Sigmoid colon (tissue), 7 donors: ENCODE results near the gene TOP1. TPM values are rescaled to one million over a fixed set of nuclear protein-coding genes. Genes with fewer than 3 reads are reported as not detected.

ENCODE experiments used
- DNase-seq: peaks from one replicate; pipeline ENCODE4 v3.0.0-alpha.2; 2019
- H3K27ac ChIP-seq, 4 donors: fragments of 200-600 bp; sonication (generic); one replicate each; pipeline ENCODE4 v1.5.1; 2016 to 2019; ENCODE audit warnings: mild to moderate bottlenecking in 1 of 4
- H3K27me3 ChIP-seq, 3 donors: fragments of 200-600 bp; sonication (generic); one replicate each; pipeline ENCODE4 v1.5.1; 2019; ENCODE audit warnings: mild to moderate bottlenecking in 1 of 3
- H3K36me3 ChIP-seq, 4 donors: fragments of 200-600 bp; sonication (generic); one replicate each; pipeline ENCODE4 v1.5.1; 2016 to 2019
- H3K4me1 ChIP-seq, 4 donors: fragments of 200-600 bp; sonication (generic); one replicate each; pipeline ENCODE4 v1.5.1; 2017 to 2019
- H3K4me3 ChIP-seq, 4 donors: fragments of 200-600 bp; sonication (generic); one replicate each; pipeline ENCODE4 v1.5.1; 2017 to 2019; ENCODE audit warnings: mild to moderate bottlenecking in 2 of 4, moderate library complexity in 1 of 4
- H3K9me3 ChIP-seq, 4 donors: fragments of 200-600 bp in 3 of 4; sonication (generic) in 3 of 4; one replicate each; pipeline versions ENCODE4 v1.5.1 to v1.6.1; 2013 to 2019
- EP300 ChIP-seq, 4 donors: sonication (generic); formaldehyde crosslinking; IDR thresholded peaks; one replicate each; pipeline ENCODE4 v1.6.1; 2017; ENCODE audit warnings: antibody characterized with exemption in 4 of 4
- POLR2A ChIP-seq, 2 donors: fragments of 450-650 bp; IDR thresholded peaks; one replicate each; pipeline ENCODE4 v1.6.1; 2016; ENCODE audit warnings: antibody characterized with exemption in 2 of 2, mild to moderate bottlenecking in 2 of 2, moderate library complexity in 2 of 2
- POLR2AphosphoS5 ChIP-seq, 4 donors: sonication (generic); formaldehyde crosslinking; IDR thresholded peaks; one replicate each; pipeline ENCODE4 v1.6.1; 2017; ENCODE audit warnings: antibody characterized with exemption in 4 of 4
- WGBS, 2 donors: extraction: QIAGEN DNeasy Blood & Tissue Kit; methylation state at CpG; one replicate each; pipeline ENCODE4 v1.1.7; 2013; 5-methylcytosine and 5-hydroxymethylcytosine counted together
- intact Hi-C: fragments of 100-400 bp; cut with DNase I; formaldehyde crosslinking; loops from one replicate; pipeline ENCODE4 v1.15.1; 2023
- polyA plus RNA-seq, 3 donors: library from polyadenylated mRNA; stranded (reverse); fragments of 200-250 nt; gene quantifications; one replicate each; pipeline ENCODE4 v1.2.3, GENCODE V29; 2013
- total RNA-seq, 4 donors: library from RNA; depleted of rRNA; stranded (reverse); fragments of >200 nt; gene quantifications; one replicate each; pipeline ENCODE4 v1.1.0, GENCODE V29; 2016
- TF ChIP-seq, protein P1 (sequence below), 4 experiments: fragments of 450-650 bp in 3 of 4; fragments of 200-600 bp in 1 of 4; IDR thresholded peaks; one replicate each; pipeline ENCODE4 v1.5.1; 2016 to 2019; ENCODE audit warnings: antibody characterized with exemption in 4 of 4, mild to moderate bottlenecking in 3 of 4, moderate library complexity in 2 of 4
- donor health status: healthy with polysubstance abuse.
- donor health status: Bipolar disorder and iron deficiency.
- donor health status: healthy.

Gene TOP1
- total and polyA plus RNA-seq, 7 donors = 22.0 to 45.0 (median 26.4) TPM

DNA sequence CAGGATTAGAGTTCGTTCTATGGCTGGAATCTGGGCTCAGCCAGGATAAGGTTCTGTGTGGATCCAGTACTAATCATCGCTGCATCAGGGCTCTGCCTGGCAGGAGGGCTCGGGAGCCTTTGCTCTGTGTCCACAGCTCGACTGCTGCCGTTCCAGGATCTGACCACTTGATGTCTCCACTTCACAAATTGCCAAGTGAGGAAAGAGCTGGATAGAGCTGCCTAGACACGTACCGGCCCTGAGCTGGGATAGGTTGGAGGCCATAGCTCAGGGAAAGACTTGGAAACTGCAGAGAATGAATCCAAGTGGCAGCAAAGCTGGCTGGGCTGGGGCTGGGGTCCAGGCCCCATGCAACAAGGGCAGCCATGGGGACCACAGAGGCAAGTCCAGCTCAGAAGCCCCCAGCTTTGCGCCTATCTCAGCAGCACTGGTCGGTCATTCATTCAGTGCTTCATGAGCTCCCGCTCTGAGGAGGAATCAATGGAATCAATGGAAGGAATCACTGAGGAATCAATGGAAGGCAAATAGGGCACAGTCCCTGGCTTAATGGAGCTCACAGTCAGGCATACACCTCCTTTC lies 38.0 kb upstream of the TOP1 start:
- no peak overlapping the region for H3K27ac ChIP-seq

DNA sequence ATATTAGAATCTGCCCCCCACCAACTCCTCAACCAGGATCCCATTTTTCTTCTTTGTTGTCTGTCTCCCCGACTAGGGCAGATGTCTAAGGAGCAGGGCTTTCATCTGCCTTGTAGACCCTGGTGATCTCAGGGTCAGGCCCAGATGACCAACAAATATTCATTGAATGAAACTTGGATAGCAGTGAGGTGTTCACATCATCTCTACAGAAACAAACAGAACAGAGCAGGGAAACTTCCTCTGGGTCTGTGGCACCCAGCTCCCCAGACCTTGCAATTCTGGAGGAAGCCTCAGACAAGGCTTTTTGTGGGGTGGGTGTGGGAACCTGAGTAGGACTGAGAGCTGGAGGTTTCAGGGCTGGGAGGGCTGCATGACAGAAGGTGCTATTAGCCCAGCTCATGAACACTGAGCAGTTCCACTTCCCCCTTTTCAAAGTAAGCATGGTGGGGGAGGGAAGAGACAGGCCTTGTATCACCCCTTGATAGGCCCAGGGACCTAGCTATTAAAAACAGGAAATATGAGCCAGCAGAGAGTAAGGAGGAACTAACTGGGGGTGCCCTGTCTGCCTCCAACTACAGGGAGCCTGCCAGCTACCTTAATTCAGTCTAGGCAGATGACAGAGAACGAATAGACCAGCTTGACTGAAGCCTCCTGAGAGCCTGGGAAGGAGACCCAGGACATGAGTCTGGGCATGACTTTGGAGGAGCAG lies 37.3 kb upstream of the TOP1 start:
- 69 to 85% methylated on average over 2 of the region's 2 CpGs for WGBS, 2 donors
- H3K27ac ChIP-seq = no peak overlapping the region

More for the DNA sequence above, 38.0 kb upstream of the TOP1 start:
- DNase-seq = peak; percentile 89
- H3K27me3 ChIP-seq = no peaks in the 10 kb centered on the region
- H3K4me3 ChIP-seq = no peak overlapping the region
- intact Hi-C loops = loop anchor here (1.0 to 5.0 kb wide), 2 partner anchors 87 to 105 kb away; no protein-coding TSS in a partner anchor
- no peaks in the 10 kb centered on the region for H3K9me3 ChIP-seq
- TF ChIP-seq POLR2A (IDR thresholded peaks at IDR 0.05) (no peak), EP300 (IDR thresholded peaks at IDR 0.05) (no peak)
- TF ChIP-seq, protein P1, sequence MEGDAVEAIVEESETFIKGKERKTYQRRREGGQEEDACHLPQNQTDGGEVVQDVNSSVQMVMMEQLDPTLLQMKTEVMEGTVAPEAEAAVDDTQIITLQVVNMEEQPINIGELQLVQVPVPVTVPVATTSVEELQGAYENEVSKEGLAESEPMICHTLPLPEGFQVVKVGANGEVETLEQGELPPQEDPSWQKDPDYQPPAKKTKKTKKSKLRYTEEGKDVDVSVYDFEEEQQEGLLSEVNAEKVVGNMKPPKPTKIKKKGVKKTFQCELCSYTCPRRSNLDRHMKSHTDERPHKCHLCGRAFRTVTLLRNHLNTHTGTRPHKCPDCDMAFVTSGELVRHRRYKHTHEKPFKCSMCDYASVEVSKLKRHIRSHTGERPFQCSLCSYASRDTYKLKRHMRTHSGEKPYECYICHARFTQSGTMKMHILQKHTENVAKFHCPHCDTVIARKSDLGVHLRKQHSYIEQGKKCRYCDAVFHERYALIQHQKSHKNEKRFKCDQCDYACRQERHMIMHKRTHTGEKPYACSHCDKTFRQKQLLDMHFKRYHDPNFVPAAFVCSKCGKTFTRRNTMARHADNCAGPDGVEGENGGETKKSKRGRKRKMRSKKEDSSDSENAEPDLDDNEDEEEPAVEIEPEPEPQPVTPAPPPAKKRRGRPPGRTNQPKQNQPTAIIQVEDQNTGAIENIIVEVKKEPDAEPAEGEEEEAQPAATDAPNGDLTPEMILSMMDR (IDR thresholded peaks at IDR 0.05) = peak; percentile 70 to 78 (median 76)
- H3K36me3 ChIP-seq = no peaks in the 10 kb centered on the region
- WGBS, 2 donors = 27 to 31% methylated on average over 10 of the region's 10 CpGs
- peaks cover 0 to 3% (median 0%) of the 10 kb centered on the region in 4 donors for H3K4me1 ChIP-seq

DNA sequence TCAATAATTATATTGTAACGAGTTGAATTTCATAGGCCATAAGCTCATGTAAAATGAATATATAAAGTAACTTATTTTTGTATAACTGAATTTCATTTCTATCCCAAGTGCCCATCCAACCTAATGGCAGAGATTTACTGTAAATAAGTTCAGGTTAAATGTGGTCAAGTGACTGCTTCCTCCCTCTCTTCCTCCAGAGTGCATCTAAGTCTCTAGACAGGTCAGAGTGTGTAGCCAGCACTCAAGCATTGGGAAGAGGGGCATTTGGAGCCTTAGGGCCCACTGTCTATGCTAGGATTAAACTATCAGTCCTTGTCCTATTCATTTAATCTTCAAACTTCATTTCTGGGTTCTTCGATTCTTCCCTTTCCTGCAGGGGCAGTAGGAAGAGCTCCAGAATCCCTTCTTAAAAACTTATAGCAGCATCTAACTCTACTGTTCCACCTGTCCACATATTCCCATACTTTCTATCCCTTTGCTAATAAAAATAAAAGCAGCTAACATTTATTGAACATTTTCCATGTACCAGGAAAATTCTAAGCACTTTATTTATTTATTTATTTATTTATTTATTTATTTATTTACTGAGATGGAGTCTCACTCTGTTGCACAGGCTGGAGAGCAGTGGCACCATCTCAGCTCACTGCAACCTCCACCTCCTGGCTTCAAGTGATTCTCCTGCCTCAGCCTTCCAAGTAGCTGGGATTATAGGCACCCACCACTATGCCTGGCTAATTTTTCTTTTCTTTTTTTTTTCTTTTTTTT lies 36.1 kb upstream of the TOP1 start:
- DNase-seq = no peak
- 93 to 94% methylated on average over 2 of the region's 2 CpGs for WGBS, 2 donors

More for the DNA sequence above, 37.3 kb upstream of the TOP1 start:
- no peaks in the 10 kb centered on the region for H3K27me3 ChIP-seq
- DNase-seq = peak; percentile 61
- no peaks in the 10 kb centered on the region for H3K9me3 ChIP-seq
- H3K4me1 ChIP-seq = peaks cover 0 to 3% (median 0%) of the 10 kb centered on the region in 4 donors
- intact Hi-C loops = loop anchor here (5.0 kb wide), 1 partner anchor 86 kb away; no protein-coding TSS in a partner anchor
- no peak overlapping the region for H3K4me3 ChIP-seq
- TF ChIP-seq, protein P1 (IDR thresholded peaks at IDR 0.05) = no peak
- TF ChIP-seq POLR2AphosphoS5 (IDR thresholded peaks at IDR 0.05) = peak in 1 of 4 donors; percentile 6
- TF ChIP-seq EP300 (IDR thresholded peaks at IDR 0.05) = no peak
- no peak for TF ChIP-seq POLR2A (IDR thresholded peaks at IDR 0.05)
- no peaks in the 10 kb centered on the region for H3K36me3 ChIP-seq

DNA sequence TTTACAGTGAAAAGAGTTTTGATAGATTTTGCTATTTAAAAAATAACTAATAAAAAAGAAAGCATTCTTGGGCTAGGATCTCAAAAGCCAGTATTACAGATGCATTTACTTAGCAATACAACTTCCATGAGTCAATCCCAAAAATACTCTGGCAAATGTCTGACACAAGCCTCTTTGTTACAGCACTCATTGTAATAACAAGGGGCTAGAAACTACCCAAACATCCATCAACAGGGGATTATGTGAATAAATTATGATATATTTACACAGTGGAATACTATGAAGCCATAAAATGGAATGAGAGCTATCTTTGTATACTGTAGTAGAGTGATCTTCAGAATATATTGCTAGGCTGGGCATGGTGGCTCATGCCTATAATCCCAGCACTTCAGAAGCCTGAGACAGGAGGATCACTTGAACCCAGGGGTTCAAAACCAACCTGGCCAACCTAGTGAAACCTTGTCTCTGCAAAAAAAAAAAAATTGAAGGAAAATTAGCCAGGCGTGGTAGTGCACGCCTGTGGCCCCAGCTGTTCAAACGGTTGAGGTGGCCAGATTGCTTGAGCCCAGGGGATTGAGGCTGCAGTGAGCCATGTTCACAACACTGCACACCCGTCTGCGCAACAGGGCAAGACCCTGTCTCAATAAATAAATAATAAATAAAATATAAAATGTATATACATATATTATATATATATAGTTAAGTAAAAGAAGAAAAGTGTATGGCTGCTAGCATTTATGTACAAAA lies 34.7 kb upstream of the TOP1 start:
- intact Hi-C loops = loop anchor here (5.0 kb wide), 1 partner anchor 83 kb away; no protein-coding TSS in a partner anchor
- H3K27ac ChIP-seq = no peak overlapping the region
- no peak overlapping the region for H3K4me3 ChIP-seq
- TF ChIP-seq EP300 (IDR thresholded peaks at IDR 0.05) (no peak), POLR2AphosphoS5 (IDR thresholded peaks at IDR 0.05) (no peak), POLR2A (IDR thresholded peaks at IDR 0.05) (no peak)
- TF ChIP-seq, protein P1 (IDR thresholded peaks at IDR 0.05) = no peak
- H3K27me3 ChIP-seq = no peaks in the 10 kb centered on the region
- 61 to 66% methylated on average over 5 of the region's 5 CpGs for WGBS, 2 donors
- peaks cover 0 to 3% (median 0%) of the 10 kb centered on the region in 4 donors for H3K4me1 ChIP-seq
- no peaks in the 10 kb centered on the region for H3K36me3 ChIP-seq
- DNase-seq = peak; percentile 11
- H3K9me3 ChIP-seq = no peaks in the 10 kb centered on the region

More for the DNA sequence above, 36.1 kb upstream of the TOP1 start:
- Histone ChIP-seq H3K36me3 (no peaks in the 10 kb centered on the region), H3K27ac (no peak overlapping the region), H3K4me1 (peaks cover 0 to 3% (median 0%) of the 10 kb centered on the region in 4 donors), H3K9me3 (no peaks in the 10 kb centered on the region), H3K27me3 (no peaks in the 10 kb centered on the region), H3K4me3 (no peak overlapping the region)
- TF ChIP-seq POLR2AphosphoS5 (IDR thresholded peaks at IDR 0.05) (no peak), POLR2A (IDR thresholded peaks at IDR 0.05) (no peak), EP300 (IDR thresholded peaks at IDR 0.05) (no peak)
- TF ChIP-seq, protein P1 (IDR thresholded peaks at IDR 0.05) = no peak
- intact Hi-C loops = loop anchor here (5.0 kb wide), 1 partner anchor 85 kb away; no protein-coding TSS in a partner anchor
